HG02610 (cell line): ENCODE data around the gene ZNF746.
"Not testable (repeated sequence)": the region's sequence is repeated elsewhere in the genome, so short reads cannot be mapped to it uniquely, and the experiment has no call there.

ENCODE experiments used
- ATAC-seq: cut with Tn5 transposase; IDR thresholded peaks from one replicate; pipeline ENCODE4 v1.9.1; 2021; ENCODE audit warnings: mild to moderate bottlenecking, moderate library complexity; ENCODE audit not compliant: unreplicated experiment

The ZNF746 gene

DNA sequence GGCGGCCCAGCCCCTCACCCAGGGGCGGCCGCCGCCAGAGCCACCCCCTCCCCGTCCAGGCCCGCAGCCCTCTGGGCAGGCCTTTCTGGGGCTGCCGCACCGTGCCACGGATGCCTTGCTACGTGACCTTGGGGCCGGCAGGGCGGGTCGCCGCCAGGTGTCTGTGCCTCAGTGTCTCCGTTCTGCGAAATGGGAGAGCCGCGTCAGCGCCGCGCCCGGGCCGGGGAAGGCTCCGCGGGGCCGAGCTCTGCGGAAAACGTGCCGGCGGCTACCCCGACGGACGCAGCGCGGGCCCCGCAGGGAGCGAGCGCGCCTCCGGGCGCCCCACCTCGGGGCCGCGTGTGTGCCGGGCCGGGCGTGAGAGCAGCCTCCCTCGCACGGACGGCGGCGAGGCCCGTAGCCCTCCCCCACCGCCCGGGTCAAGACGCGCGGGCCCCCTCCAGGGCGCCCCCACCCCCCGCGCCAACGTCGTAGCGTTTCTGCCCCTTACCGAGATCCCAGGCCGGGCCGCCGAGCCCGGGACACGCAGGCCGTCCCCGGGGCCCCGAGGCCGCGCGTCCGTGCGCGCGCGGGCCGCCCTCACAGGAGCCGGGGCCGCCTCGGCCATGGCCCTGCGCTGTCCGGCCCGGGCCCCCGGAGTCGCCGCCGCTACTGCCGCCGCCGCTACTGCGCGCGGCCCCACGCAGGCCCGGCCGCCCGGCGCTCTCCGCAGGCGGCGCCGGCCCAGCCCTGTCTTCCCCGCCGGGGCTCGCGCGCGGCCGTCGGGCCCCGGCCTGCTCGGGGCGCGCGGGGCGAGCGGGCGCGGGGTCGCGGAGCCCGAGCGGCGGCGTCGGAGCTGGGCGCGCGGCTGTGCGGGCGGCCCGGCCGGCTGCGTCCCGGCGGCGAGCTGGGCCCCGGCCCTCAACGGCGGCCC lies 37.8 kb downstream of the ZNF746 start:
- ATAC-seq = peak; percentile 35

DNA sequence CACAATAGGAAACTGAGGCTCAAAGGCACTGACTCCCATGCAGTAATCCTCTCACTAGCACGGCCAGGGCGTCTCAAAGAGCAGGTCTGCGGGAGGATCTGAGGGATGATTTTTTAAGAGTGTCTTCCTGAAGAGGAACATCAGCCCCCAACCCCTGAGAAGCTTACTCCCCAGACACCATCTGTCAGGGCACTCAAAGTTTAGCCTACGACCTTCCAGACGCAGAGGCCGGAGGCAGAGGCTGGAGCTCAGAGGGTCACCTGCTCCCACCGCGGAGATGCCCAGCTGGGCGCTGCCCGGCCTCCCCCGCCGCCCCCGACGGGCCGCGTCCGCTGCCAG lies 38.4 kb downstream of the ZNF746 start:
- no peak for ATAC-seq

DNA sequence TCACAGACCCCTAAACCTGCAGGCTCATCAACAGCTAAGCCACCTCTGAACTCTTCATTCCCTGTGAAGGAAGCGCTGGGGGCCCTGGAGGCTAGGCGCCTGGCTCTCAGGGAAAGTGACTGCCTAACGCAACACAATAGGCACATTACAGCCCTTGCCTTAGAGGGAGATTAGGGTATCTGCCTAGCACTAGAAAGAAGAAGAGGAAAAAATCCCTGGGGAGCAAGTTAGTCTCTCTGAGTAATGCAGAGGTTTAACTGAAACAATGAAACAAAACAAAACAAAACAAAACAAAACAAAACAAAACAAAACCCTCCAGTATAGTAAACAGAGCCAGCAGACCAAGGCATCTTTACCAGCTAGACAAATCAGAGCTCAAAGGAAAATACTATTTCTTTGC lies 39.4 kb downstream of the ZNF746 start:
- no peak for ATAC-seq

DNA sequence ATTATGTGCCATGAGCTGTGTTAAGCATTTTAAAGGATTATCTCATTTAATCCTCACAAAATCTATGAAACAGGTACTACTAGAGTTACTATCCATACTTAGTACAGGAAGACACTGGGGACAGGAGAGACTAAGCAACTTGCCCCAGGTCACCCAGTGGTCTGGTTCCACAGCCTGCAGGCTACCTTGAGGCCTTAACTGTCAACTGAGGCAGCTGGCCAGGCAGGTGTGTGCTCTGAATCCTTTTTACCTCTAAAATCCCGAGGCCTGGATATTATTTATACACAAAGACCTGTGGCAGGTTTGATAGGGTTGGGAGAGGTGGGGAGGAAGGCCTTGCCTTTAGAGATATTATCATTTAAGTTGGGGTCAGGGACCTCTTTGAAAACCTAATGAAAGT lies 39.8 kb downstream of the ZNF746 start:
- no peak for ATAC-seq

DNA sequence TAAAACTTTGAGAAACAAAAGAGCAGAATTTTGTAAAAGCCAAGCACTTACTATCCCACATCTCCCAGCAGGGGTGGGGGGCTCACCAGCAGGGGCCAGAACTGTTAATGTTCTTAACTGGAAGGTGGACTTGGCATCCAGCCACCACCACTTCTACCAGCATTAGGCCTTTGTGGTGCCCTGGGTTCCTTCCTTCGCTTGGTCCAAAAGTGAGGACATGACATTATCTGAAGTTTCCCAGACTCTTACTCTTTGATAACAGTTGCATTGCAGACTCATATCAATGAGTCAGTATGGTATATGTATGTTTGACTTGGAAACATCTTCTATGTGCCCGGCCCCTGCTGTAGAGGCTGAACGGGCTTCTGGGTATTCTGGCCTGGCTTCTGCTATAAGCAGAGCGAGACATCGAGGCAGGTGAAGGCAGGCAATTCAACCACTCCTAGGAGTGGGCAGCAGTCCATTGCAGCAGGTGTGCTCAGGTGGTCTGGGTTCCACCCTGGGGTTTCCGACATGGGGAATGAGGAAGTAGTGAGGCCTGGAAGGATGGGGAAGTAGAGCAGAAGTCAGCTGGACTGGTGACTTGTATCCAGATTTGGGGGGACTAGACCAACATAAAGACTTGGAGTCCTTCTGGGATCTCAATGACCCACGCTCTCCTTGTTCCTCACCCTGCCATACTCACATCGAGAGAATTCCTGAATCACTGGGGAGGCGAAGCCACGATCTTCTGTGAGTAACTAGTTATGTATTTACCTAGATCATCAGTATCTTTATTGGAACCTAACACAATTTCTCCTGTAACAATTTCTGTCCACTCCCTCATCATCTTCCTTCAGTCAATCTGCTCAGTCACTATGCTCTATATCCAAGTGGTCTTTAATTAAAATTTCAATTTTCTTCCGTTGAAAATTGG lies 40.8 kb downstream of the ZNF746 start:
- ATAC-seq = no peak

DNA sequence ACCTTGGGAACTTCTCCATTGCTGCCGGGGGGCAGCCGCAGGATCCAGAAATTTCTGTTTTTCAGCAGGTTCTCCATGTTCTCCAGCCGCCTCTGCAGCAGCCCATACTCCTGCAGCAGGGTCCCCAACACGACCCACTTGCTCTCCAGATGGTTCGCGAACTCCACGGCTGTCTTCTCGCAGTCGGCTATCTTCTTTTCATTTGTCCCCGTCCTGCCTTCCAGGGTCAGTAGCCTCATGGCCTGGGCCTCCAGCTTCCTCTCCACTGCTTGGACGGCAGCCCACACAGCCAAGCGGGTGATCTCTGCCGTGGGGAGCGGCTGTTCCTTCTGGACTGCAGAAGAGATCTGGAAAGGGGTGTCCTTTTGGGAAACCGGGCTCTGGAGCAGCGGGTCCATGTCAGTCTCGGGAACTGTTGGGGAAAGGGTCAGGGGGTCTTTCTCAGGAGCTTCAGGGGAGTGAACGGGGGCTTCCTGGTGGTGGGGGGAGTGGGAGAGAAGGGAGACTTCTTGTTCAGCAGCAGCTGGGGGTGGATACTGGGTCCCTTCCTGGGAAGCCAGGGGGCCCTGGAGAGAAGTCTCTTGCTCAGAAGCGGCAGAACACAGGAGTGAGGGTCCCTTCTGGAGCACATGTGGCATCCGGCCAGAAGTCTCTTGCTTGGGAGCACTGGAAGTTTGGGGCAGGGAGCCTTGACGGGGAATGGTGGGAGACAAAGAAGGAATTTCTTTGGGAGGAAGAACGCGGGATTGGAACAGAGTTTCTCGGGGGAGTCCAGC lies 42.2 kb downstream of the ZNF746 start:
- ATAC-seq = no peak

DNA sequence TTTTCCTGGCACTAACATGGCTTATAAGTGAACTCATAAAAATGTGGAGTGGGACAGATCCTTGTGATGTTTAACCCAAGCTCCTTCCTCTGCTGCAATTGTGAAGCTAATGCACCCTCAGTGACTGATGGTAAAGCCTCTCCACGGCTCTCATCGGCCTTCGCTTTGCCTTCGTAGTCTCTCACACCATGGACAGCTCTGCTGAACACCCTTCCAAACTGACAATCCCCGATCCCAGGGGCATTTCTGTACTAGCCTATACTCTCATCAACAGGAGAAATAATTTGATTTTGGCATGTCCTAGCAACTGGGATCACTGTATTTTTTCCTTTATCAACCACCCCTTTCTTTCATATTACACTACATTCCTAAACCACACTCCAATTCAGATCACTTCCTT lies 42.9 kb downstream of the ZNF746 start:
- ATAC-seq = no peak

DNA sequence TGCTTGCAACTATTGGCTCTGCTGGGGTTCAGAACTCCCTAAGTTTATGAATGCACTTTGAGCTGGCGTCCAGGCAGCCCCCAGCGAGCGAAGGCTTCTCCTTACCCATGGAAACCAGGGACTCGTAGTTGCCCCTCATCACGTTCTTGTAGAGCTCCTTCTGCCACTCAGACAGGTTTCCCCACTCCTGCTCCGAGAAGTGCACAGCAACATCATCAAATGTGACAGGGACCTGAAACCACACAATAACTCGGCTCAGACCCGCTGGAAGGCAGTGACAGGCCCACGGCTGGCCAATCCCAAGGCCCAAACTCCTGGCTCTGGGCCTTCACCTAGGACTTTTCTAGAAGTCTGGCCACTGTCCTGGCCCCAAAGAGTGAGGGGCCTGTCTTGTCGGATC lies 43.6 kb downstream of the ZNF746 start:
- ATAC-seq = no peak

DNA sequence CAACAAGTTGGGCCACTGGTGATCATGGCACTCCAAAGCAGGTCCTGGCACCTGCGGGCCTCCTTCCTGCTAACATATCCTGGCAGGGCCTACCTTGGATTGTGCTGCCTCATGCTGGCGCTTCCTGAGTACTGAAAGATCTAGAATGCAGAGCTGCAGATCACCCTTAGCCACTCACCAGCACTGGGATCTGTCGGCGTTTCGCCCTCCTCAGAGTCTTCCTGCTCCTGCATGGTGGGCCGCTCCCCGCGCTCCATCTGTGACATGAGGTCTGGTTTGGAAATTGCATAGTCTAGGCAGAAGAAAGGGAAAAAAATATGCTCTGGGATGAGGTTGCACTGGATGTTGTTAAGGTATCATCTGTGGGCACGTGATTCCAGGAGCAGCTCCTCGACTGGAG lies 46.8 kb downstream of the ZNF746 start:
- no peak for ATAC-seq

DNA sequence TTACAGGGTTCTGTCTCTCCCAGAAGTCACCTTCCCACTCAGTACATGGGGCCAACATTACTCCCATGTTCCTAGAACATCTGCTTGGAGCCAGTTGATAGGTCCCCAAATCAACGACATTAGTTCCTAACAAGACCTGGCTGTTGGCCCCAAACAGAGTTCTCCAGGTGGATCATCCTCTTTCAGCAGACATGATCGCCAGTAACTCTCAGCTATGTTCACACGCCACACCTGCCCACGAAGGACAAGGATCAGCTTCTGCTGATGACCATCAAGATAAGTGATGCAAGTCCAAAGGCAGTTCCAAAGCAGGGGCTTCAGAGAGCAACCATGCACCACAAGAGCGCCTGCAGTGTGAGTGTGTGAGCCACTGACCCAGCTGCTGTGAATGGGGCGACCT lies 47.7 kb downstream of the ZNF746 start:
- ATAC-seq = no peak

DNA sequence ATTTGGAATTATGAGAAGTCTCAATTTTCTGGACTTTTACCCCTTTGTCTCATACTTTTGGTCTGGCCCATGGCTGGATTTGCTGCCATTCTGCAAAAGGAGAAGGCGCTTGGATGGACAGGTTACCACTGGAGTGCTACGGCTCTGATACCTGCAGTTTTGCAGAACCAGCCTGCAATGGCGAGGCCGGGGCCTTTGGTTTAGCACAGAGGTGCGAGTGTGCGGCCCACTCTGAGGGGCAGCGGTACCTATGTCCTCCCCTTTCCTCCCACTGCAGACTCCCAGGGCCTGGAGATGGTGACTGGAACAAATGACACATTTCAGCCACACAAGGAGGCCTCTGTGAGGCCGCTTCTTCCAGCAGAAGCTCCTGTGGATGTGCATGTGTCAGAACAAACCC lies 48.6 kb downstream of the ZNF746 start:
- no peak for ATAC-seq

DNA sequence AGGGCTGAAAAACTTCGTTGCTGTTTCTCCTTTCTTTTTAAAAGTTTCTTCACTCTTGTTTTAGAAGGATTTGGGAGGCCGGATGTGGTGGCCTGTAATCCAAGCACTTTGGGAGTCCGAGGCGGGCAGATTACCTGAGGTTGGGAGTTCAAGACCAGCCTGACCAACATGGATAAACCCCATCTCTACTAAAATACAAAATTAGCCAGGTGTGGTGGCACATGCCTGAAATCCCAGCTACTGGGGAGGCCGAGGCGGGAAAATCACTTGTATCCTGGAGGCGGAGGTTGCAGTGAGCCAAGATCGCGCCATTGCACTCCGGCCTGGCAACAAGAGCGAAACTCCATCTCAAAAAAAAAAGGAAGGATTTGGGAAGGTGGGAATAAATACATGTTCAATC lies 51.6 kb downstream of the ZNF746 start:
- ATAC-seq = not testable (repeated sequence)

DNA sequence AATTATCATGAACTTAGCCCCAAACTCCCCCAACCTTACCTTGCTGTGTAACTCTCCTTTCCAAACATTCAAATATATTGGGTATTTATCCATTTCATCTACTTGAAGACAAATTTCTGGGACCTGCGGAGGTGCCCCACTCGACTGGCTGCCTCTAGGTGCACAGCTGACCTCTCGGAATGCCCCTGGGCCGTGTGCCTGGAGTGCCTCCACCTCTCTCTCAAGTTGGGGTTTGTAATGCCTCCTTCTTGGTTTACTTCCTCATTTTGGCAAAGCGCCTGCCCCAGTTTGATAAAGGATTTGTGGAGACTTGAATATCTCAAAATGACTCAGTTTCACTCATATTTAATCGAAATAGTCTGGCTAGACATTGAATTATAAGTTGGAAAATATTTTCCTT lies 53.3 kb downstream of the ZNF746 start:
- no peak for ATAC-seq

DNA sequence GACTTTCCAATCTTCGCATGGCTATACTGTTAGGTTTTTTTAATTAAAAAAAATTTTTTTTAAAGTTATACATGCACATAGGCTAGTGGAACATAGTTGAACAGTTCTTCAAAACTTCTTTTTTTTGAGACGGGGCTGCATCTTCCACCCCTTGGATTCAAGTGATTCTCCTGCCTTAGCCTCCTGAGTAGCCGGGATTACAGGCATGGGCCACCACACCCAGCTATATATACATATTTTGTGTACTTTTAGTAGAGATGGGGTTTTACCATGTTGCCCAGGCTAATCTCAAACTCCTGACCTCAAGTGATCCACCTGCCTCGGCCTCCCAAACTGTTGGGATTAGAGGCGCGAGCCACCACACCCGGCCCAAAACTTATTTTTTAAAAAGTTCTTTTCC lies 54.1 kb downstream of the ZNF746 start:
- ATAC-seq = no peak

DNA sequence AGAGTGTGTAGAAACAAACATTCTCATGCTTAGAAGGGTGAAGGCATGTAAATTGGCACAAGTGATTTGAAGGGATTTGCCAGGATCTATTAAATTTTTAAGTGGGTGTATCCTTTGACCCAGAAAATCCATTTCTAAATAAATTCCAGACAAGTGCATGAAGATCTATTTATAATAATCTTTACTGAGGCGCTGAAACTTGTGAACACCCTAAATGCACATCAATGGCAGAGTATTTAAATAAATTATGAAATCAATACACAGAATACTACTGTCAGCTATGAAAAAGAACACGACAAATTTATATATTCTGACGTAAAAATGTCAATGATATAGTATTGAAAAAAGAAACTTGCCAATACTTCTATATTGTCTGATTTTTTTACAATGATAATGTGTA lies 54.7 kb downstream of the ZNF746 start:
- no peak for ATAC-seq

DNA sequence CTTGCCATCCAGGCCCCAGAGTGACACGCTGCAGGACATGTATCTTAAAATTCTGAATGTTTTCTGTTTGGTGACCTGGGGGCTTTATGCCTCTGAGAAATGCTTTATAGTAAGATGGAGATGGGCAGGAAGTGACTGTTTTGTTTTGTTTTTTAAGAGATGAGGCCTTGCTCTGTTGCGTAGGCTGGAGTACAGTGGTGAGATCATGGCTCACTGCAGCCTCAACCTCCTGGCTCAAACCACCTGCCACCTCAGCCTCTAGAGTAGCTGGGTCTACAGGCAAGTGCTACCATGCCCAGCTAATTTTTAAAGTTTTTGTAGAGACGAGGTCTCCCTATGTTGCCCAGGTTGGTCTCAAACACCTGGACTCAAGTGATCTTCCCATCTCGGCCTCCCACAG lies 57.4 kb downstream of the ZNF746 start:
- ATAC-seq = no peak

DNA sequence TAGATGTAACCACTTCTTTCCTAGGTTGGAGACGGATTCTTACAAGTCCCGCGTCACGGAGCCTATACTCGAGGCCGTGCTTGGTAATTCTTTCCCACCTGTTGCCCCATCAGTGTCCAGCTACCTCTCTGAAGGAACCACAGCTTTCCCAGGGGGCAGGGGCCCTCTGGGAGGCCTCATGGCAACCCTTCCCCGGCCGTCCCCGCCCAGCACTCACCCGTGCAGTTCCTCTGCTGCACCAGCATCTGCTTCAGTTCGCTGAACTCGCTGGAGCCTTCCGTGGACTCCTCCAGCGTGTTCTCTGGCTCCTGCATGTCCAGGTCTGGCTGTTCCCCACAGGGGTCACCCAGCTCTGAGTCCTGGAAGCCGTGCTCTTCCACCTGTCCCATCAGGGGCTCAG lies 61.3 kb downstream of the ZNF746 start:
- ATAC-seq = no peak

DNA sequence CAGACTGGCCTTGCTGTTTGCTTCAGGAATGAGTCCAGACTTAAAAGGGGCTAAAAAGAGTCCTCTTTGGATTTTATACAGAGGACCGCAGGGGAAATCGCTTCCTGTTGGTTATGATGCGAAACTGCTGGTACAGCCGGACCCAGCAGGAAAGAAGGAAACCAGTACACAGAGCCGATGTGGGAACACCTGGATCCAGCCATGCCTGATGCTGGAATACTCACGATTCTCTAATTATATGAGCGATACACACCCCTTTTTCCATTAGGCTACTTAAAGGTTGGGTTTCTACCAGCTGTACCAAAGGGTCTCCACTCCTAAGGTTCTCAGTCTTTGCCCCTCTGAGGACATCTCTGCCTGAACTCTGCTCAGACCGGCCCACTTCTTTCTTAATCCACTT lies 64.5 kb downstream of the ZNF746 start:
- ATAC-seq = no peak

DNA sequence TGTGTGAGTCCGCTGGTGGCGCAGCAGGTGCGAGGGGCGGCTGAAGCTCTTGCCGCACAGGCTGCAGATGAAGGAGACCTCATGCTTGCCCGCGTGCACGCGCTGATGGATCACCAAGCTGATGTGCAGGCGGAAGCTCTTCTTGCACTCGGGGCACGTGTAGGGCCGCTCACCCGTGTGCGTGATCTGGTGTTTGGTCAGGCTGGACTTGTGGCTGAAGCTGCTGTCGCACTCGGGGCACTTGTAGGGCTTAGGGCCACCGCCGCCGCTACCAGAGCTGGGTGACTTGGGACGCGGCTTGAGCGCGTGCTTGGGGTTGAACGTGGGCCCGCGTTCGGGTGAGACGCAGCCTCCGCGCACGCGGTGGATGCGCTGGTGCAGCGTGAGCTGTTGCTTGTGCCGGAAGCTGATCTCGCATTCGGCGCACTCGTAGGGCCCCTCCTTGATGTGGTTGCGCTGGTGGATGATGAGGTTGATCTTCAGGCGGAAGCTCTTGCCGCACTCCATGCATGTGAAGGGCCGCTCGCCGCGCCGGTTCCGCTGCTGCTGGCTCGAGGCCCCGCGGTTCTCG lies 65.4 kb downstream of the ZNF746 start:
- ATAC-seq = no peak

DNA sequence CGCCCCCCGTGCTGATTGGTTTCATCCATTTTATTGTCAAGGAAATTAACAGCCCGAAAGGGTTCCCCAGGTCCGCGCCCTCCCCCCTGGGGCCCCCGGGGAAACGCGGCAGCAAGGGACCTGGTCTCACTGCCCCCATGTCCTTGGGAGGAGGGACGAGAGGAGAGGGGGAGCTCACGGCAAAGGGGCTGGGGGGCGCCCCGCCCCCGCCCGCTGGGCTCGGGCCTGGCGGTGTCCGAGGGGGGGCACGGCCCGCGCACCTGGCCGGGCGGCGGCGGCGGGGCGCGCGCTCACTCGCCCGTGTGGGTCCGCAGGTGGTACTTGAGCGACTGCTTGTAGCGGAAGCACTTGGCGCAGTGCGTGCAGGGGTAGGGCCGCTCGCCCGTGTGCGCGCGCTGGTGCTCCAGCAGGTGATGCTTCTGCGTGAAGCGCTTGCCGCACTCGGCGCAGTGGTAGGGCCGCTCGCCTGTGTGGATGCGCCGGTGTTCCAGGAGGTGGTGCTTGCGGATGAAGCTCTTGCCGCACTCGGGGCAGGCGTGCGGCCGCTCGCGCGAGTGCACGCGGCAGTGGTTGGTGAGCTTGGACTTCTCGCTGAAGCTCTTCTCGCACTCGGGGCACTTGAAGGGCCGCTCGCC lies 66.0 kb downstream of the ZNF746 start:
- no peak for ATAC-seq

DNA sequence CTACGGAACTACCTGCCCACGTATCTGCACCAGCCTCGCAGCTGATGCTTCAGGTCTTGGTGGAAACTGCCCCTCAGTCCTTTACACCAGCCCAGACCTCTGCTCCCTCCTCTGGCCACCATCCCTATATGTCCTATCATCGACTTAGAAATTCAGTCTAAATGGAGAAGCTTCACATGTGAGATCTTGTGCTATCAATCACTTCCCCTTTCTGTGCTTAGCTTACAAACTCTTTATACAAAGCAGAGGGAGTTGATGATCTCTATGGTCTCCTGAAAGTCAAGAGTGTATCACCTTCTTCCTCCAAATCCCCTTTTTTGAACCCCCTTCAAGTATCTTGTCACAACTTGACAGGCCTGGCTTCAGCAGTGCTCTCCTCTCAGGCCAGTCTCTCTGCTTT lies 67.4 kb downstream of the ZNF746 start:
- ATAC-seq = no peak
